ENCODE results near the gene STYXL1. TPM values are rescaled to one million over a fixed set of nuclear protein-coding genes. Genes with fewer than 3 reads are reported as not detected.

Gene STYXL1
- total and polyA plus RNA-seq, 2 experiments from 2014 or later: 28.0 to 39.2 TPM

DNA sequence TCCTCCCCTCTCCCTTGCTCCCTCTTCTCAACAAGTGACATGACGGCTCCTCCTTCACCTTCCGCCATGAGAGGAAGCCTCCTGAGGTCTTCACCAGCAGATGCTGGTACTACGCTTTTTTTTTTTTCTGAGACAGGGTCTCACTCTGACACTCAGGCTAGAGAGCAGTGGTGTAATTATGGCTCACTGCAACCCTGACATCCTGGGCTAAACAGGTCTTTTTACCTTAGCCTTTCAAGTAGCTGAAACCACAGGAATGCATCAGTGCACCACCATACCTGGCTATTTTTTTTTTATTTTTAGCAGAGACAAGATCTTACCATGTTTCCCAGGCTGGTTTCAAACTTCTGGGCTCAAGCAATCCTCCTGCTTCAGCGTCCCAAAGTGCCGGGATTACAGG, 43.7 kb upstream of the STYXL1 start:
- Mint-ChIP-seq H3K27me3 (ENCODE audit: insufficient read depth, low read depth, poor library complexity) (peaks cover 6% of the 10 kb centered on the region), H3K9me3 (no peaks in the 10 kb centered on the region), H3K27ac (no peak overlapping the region), H3K4me1 (no peaks in the 10 kb centered on the region), H3K36me3 (ENCODE audit: low read depth) (no peaks in the 10 kb centered on the region), H3K4me3 (no peak overlapping the region)
- Histone ChIP-seq H3K9me2 (ENCODE audit: insufficient read depth) (no peaks in the 10 kb centered on the region), H4K20me1 (replicated peaks; ENCODE audit: insufficient read depth) (no peaks in the 10 kb centered on the region), H2AFZ (no peak overlapping the region), H3K4me1 (ENCODE audit: insufficient read depth) (no peaks in the 10 kb centered on the region), H3F3A (replicated peaks; ENCODE audit: low read depth) (no peaks in the 10 kb centered on the region), H3K27me3 (ENCODE audit: insufficient read depth) (no peaks in the 10 kb centered on the region), H3K36me3 (ENCODE audit: insufficient read depth) (no peaks in the 10 kb centered on the region), H3K4me3 (no peak overlapping the region), H3K79me2 (replicated peaks; ENCODE audit: insufficient read depth) (no peaks in the 10 kb centered on the region), H3K27ac (ENCODE audit: low read depth) (no peak overlapping the region), H3K4me2 (no peak overlapping the region)
- TF ChIP-seq JUNB (IDR thresholded peaks at IDR 0.05; ENCODE audit: unreplicated experiment): no peak
- TF ChIP-seq ZNF331 (CRISPR knock-in tag; IDR thresholded peaks at IDR 0.05; ENCODE audit: low read depth): no peak
- TF ChIP-seq, protein P1, sequence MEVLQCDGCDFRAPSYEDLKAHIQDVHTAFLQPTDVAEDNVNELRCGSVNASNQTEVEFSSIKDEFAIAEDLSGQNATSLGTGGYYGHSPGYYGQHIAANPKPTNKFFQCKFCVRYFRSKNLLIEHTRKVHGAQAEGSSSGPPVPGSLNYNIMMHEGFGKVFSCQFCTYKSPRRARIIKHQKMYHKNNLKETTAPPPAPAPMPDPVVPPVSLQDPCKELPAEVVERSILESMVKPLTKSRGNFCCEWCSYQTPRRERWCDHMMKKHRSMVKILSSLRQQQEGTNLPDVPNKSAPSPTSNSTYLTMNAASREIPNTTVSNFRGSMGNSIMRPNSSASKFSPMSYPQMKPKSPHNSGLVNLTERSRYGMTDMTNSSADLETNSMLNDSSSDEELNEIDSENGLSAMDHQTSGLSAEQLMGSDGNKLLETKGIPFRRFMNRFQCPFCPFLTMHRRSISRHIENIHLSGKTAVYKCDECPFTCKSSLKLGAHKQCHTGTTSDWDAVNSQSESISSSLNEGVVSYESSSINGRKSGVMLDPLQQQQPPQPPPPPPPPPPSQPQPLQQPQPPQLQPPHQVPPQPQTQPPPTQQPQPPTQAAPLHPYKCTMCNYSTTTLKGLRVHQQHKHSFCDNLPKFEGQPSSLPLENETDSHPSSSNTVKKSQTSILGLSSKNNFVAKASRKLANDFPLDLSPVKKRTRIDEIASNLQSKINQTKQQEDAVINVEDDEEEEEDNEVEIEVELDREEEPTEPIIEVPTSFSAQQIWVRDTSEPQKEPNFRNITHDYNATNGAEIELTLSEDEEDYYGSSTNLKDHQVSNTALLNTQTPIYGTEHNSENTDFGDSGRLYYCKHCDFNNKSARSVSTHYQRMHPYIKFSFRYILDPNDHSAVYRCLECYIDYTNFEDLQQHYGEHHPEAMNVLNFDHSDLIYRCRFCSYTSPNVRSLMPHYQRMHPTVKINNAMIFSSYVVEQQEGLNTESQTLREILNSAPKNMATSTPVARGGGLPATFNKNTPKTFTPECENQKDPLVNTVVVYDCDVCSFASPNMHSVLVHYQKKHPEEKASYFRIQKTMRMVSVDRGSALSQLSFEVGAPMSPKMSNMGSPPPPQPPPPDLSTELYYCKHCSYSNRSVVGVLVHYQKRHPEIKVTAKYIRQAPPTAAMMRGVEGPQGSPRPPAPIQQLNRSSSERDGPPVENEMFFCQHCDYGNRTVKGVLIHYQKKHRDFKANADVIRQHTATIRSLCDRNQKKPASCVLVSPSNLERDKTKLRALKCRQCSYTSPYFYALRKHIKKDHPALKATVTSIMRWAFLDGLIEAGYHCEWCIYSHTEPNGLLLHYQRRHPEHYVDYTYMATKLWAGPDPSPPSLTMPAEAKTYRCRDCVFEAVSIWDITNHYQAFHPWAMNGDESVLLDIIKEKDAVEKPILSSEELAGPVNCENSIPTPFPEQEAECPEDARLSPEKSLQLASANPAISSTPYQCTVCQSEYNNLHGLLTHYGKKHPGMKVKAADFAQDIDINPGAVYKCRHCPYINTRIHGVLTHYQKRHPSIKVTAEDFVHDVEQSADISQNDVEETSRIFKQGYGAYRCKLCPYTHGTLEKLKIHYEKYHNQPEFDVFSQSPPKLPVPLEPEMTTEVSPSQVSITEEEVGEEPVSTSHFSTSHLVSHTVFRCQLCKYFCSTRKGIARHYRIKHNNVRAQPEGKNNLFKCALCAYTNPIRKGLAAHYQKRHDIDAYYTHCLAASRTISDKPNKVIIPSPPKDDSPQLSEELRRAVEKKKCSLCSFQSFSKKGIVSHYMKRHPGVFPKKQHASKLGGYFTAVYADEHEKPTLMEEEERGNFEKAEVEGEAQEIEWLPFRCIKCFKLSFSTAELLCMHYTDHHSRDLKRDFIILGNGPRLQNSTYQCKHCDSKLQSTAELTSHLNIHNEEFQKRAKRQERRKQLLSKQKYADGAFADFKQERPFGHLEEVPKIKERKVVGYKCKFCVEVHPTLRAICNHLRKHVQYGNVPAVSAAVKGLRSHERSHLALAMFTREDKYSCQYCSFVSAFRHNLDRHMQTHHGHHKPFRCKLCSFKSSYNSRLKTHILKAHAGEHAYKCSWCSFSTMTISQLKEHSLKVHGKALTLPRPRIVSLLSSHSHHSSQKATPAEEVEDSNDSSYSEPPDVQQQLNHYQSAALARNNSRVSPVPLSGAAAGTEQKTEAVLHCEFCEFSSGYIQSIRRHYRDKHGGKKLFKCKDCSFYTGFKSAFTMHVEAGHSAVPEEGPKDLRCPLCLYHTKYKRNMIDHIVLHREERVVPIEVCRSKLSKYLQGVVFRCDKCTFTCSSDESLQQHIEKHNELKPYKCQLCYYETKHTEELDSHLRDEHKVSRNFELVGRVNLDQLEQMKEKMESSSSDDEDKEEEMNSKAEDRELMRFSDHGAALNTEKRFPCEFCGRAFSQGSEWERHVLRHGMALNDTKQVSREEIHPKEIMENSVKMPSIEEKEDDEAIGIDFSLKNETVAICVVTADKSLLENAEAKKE (CRISPR knock-in tag; IDR thresholded peaks at IDR 0.05): no peak
- no peak for TF ChIP-seq STAT1 (IDR thresholded peaks at IDR 0.05; ENCODE audit: unreplicated experiment)
- TF ChIP-seq EZH2phosphoT487 (IDR thresholded peaks at IDR 0.05; ENCODE audit: unreplicated experiment): no peak
- TF ChIP-seq CREB1 (CRISPR knock-in tag; IDR thresholded peaks at IDR 0.05; ENCODE audit: low read depth): no peak
- ATAC-seq: no peak
- DNase-seq (ENCODE audit: low spot score): no peak

DNA sequence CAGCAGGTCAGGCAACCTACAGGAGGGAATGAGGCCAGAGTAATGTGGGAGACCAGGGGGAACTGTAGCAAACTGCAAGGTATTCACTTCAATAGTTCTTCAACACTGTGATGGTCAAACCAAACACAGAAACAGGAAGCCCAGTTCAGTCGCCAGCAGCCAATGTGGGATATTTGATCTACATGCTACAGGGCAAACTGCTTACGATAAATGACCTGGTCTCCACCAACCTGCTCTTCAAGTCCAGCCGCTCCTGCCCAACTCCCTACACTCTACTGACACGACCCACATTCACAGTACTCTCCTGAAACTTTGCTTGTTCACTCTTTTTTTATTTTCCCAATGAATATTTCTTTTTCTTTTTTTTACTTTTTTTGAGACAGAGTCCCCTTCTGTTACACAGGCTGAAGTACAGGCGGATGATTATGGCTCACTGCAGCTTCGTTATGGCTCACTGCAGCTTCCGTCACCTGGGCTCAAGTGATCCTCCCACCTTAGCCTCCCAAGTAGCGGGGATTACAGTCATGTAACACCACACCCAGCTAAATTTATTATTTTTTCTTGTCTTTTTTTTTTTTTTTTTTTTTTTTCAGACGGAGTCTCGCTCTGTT, 42.2 kb upstream of the STYXL1 start:
- H2AFZ ChIP-seq: no peak overlapping the region
- H3K4me2 ChIP-seq: no peak overlapping the region
- no peak overlapping the region for H3K27ac ChIP-seq (ENCODE audit: low read depth)
- H3K4me3 ChIP-seq: no peak overlapping the region
- Mint-ChIP-seq H3K36me3 (ENCODE audit: low read depth) (no peaks in the 10 kb centered on the region), H3K4me3 (no peak overlapping the region), H3K27me3 (ENCODE audit: insufficient read depth, low read depth, poor library complexity) (peaks cover 6% of the 10 kb centered on the region), H3K27ac (no peak overlapping the region), H3K4me1 (no peaks in the 10 kb centered on the region), H3K9me3 (no peaks in the 10 kb centered on the region)
- no peaks in the 10 kb centered on the region for H3F3A ChIP-seq (replicated peaks; ENCODE audit: low read depth)
- no peak for ATAC-seq
- H3K4me1 ChIP-seq (ENCODE audit: insufficient read depth): no peaks in the 10 kb centered on the region
- H3K9me2 ChIP-seq (ENCODE audit: insufficient read depth): no peaks in the 10 kb centered on the region
- H3K79me2 ChIP-seq (replicated peaks; ENCODE audit: insufficient read depth): no peaks in the 10 kb centered on the region
- H3K27me3 ChIP-seq (ENCODE audit: insufficient read depth): no peaks in the 10 kb centered on the region
- no peaks in the 10 kb centered on the region for H3K36me3 ChIP-seq (ENCODE audit: insufficient read depth)
- DNase-seq (ENCODE audit: low spot score): no peak
- H4K20me1 ChIP-seq (replicated peaks; ENCODE audit: insufficient read depth): no peaks in the 10 kb centered on the region
- TF ChIP-seq, protein P2, sequence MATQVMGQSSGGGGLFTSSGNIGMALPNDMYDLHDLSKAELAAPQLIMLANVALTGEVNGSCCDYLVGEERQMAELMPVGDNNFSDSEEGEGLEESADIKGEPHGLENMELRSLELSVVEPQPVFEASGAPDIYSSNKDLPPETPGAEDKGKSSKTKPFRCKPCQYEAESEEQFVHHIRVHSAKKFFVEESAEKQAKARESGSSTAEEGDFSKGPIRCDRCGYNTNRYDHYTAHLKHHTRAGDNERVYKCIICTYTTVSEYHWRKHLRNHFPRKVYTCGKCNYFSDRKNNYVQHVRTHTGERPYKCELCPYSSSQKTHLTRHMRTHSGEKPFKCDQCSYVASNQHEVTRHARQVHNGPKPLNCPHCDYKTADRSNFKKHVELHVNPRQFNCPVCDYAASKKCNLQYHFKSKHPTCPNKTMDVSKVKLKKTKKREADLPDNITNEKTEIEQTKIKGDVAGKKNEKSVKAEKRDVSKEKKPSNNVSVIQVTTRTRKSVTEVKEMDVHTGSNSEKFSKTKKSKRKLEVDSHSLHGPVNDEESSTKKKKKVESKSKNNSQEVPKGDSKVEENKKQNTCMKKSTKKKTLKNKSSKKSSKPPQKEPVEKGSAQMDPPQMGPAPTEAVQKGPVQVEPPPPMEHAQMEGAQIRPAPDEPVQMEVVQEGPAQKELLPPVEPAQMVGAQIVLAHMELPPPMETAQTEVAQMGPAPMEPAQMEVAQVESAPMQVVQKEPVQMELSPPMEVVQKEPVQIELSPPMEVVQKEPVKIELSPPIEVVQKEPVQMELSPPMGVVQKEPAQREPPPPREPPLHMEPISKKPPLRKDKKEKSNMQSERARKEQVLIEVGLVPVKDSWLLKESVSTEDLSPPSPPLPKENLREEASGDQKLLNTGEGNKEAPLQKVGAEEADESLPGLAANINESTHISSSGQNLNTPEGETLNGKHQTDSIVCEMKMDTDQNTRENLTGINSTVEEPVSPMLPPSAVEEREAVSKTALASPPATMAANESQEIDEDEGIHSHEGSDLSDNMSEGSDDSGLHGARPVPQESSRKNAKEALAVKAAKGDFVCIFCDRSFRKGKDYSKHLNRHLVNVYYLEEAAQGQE (IDR thresholded peaks at IDR 0.05; ENCODE audit: unreplicated experiment): no peak
- TF ChIP-seq ZNF331 (CRISPR knock-in tag; IDR thresholded peaks at IDR 0.05; ENCODE audit: low read depth) (no peak), STAT1 (IDR thresholded peaks at IDR 0.05; ENCODE audit: unreplicated experiment) (no peak), CREB1 (CRISPR knock-in tag; IDR thresholded peaks at IDR 0.05; ENCODE audit: low read depth) (no peak), EZH2phosphoT487 (IDR thresholded peaks at IDR 0.05; ENCODE audit: unreplicated experiment) (no peak)
- TF ChIP-seq, protein P3, sequence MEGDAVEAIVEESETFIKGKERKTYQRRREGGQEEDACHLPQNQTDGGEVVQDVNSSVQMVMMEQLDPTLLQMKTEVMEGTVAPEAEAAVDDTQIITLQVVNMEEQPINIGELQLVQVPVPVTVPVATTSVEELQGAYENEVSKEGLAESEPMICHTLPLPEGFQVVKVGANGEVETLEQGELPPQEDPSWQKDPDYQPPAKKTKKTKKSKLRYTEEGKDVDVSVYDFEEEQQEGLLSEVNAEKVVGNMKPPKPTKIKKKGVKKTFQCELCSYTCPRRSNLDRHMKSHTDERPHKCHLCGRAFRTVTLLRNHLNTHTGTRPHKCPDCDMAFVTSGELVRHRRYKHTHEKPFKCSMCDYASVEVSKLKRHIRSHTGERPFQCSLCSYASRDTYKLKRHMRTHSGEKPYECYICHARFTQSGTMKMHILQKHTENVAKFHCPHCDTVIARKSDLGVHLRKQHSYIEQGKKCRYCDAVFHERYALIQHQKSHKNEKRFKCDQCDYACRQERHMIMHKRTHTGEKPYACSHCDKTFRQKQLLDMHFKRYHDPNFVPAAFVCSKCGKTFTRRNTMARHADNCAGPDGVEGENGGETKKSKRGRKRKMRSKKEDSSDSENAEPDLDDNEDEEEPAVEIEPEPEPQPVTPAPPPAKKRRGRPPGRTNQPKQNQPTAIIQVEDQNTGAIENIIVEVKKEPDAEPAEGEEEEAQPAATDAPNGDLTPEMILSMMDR (conservative IDR thresholded peaks at IDR 0.05; ENCODE audit: low read depth in 2 of 2): no peak

Measured in GM23338 (cell line).